RWPE2 (cell line): ENCODE data around the gene PARVG.

Source experiments
- ATAC-seq: fragments of 200-7000 bp; cut with Tn5 transposase; 3 replicates; pipeline ENCODE4 v1.9.1; 2021; ENCODE audit warnings: low read depth
- DNase-seq: peaks from one replicate; pipeline ENCODE4 v3.0.0-alpha.2; 2020; ENCODE audit warnings: low spot score
- H3K27ac ChIP-seq: fragments of 450-650 bp; 2 replicates; pipeline ENCODE4 v1.5.1; 2017; ENCODE audit warnings: mild to moderate bottlenecking; ENCODE audit not compliant: poor library complexity, severe bottlenecking
- H3K27me3 ChIP-seq: fragments of 250-450 bp; sonication (Bioruptor Pico); 2 replicates; pipeline ENCODE4 v1.5.1; 2021; ENCODE audit warnings: mild to moderate bottlenecking, moderate library complexity; ENCODE audit not compliant: insufficient read depth, poor library complexity, severe bottlenecking
- H3K36me3 ChIP-seq: fragments of 250-450 bp; sonication (Bioruptor Pico); 2 replicates; pipeline ENCODE4 v1.5.1; 2020; ENCODE audit warnings: low read depth, mild to moderate bottlenecking, moderate library complexity
- H3K4me1 ChIP-seq: fragments of 250-450 bp; sonication (Bioruptor Pico); 2 replicates; pipeline ENCODE4 v1.5.1; 2021; ENCODE audit warnings: mild to moderate bottlenecking, moderate library complexity; ENCODE audit not compliant: insufficient read depth, poor library complexity, severe bottlenecking
- H3K4me3 ChIP-seq: fragments of 250-450 bp; sonication (Bioruptor Pico); 2 replicates; pipeline ENCODE4 v1.5.1; 2021; ENCODE audit warnings: mild to moderate bottlenecking, moderate library complexity; ENCODE audit not compliant: severe bottlenecking
- H3K9me3 ChIP-seq: fragments of 250-450 bp; sonication (Bioruptor Pico); 2 replicates; pipeline ENCODE4 v1.5.1; 2021; ENCODE audit warnings: mild to moderate bottlenecking, moderate library complexity; ENCODE audit not compliant: severe bottlenecking
- CTCF ChIP-seq: fragments of 450-650 bp; IDR thresholded peaks from one replicate; pipeline ENCODE4 v1.5.1; 2017; ENCODE audit warnings: mild to moderate bottlenecking, moderate library complexity; ENCODE audit not compliant: poor library complexity, severe bottlenecking

Gene PARVG

DNA sequence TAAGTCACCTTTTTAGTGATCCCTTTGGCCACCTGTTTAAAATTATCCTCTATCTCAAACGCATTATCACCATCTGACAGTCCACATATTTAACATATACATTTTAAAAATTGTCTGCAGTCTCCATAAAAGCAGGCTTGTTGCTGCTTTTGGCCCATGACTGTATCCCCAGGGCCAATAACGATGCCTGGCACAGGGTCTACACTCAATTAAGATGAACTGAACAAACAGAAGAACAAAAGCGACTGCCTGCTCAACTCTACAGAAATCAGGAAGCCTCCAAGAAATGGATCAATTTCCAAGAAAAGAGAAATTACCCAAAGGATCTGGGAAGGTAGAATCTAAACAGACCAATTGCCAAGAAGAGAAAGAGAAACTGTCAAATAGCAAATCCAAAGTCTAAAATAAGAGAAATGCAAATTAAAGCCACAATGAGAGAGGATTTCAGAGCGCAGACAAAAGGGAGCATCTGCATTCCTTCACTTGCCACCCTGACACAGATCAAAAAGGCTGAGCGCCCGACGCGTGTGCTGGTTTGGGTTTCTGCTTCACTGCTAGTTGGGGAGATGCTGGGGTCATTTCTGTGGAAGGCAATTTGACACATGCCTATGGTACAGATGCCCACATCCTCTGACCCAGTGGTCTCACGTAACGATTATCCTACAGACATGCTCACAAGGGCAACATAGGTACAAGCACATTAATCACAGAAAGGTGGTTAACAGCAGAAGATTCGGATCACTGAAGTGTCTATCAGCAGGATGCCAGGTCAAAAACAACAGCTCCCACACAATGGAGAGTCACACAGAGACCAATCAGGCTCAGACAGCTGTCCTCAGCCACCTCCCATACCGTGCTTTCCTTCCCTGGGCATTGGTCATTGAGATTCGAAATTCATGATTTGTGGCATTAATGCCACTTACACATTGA, 76.1 kb downstream of the PARVG start:
- Histone ChIP-seq H3K27me3 (peaks cover 11% of the 10 kb centered on the region), H3K4me1 (no peaks in the 10 kb centered on the region), H3K27ac (no peak overlapping the region), H3K4me3 (no peak overlapping the region), H3K36me3 (no peaks in the 10 kb centered on the region), H3K9me3 (no peaks in the 10 kb centered on the region)
- no peak for ATAC-seq
- no peak for TF ChIP-seq CTCF
- DNase-seq, result no peak
